H1 (cell line): ENCODE measurements around the gene LCE5A. TPM values are rescaled to one million over a fixed set of nuclear protein-coding genes. Genes with fewer than 3 reads are reported as not detected.

Experiments
- CTCF ChIA-PET: fragments of 300-600 bp; sonication (Branson Sonifier 250); formaldehyde crosslinking; loops from one replicate; lab custom pipeline; 2021; ENCODE audit not compliant: partially characterized antibody; lab: Charles Lee
- POLR2A ChIA-PET: fragments of 300-600 bp; sonication (Branson Sonifier 250); formaldehyde crosslinking; loops from one replicate; lab custom pipeline; 2021; ENCODE audit warnings: inconsistent platforms; ENCODE audit not compliant: partially characterized antibody; lab: Charles Lee
- DNase-seq, 2 experiments: peaks; one replicate each; pipeline versions ENCODE4 v3.0.0 to v3.0.0-alpha.2; 2010 to 2022; ENCODE audit warnings: low spot score in 2 of 2, low read depth in 1 of 2, mixed read lengths in 1 of 2
- FAIRE-seq: peaks from 2 replicates; lab custom pipeline; 2011; peaks lifted over from hg19 to GRCh38; lab: Jason Lieb, UNC
- H2AFZ ChIP-seq: 2 replicates; pipeline ENCODE4 v1.8.1; 2012; ENCODE audit warnings: low read length, inconsistent platforms
- H2AK5ac ChIP-seq: 2 replicates; pipeline ENCODE4 v1.6.1; 2013; ENCODE audit warnings: low read depth, low read length
- H2BK120ac ChIP-seq: replicated peaks from 2 replicates; pipeline ENCODE3; 2013; ENCODE audit warnings: low read depth, low read length, inconsistent platforms
- H2BK12ac ChIP-seq: 2 replicates; pipeline ENCODE4 v1.6.1; 2013; ENCODE audit warnings: low read depth, low read length
- H2BK15ac ChIP-seq: 2 replicates; pipeline ENCODE4 v1.6.1; 2013; ENCODE audit warnings: low read length
- H2BK20ac ChIP-seq: 2 replicates; pipeline ENCODE4 v1.6.1; 2013; ENCODE audit warnings: low read length
- H2BK5ac ChIP-seq: 2 replicates; pipeline ENCODE4 v1.6.1; 2013; ENCODE audit warnings: low read depth, low read length
- H3K14ac ChIP-seq: 2 replicates; pipeline ENCODE4 v1.6.1; 2013; ENCODE audit warnings: inconsistent platforms; ENCODE audit not compliant: insufficient read length
- H3K18ac ChIP-seq: 2 replicates; pipeline ENCODE4 v1.6.1; 2013; ENCODE audit warnings: low read length; ENCODE audit errors: extremely low read depth
- H3K23ac ChIP-seq: 2 replicates; pipeline ENCODE4 v1.6.1; 2013; ENCODE audit warnings: inconsistent platforms; ENCODE audit not compliant: insufficient read length
- H3K23me2 ChIP-seq: 2 replicates; pipeline ENCODE4 v1.6.1; 2013; ENCODE audit warnings: low read depth, low read length
- H3K27ac ChIP-seq: 2 replicates; pipeline ENCODE4 v1.6.1; 2011; ENCODE audit warnings: low read depth, low read length, inconsistent platforms
- H3K27me3 ChIP-seq, 4 experiments: replicated peaks in 1 of 4; 1 replicate in 1 of 4; 2 replicates in 3 of 4; pipeline versions ENCODE4 v1.6.1 to v1.8.1; 2011 to 2013; ENCODE audit warnings: low read length in 3 of 4, mild to moderate bottlenecking in 3 of 4, inconsistent platforms in 2 of 4, mixed read lengths in 2 of 4, moderate library complexity in 1 of 4; ENCODE audit not compliant: control insufficient read depth in 3 of 4, insufficient read depth in 3 of 4; ENCODE audit errors: extremely low read depth in 1 of 4
- H3K36me3 ChIP-seq, 4 experiments: 2 replicates each; pipeline versions ENCODE4 v1.6.1 to v1.8.1; 2011 to 2013; ENCODE audit warnings: mild to moderate bottlenecking in 4 of 4, low read length in 3 of 4, moderate library complexity in 2 of 4, control low read depth in 1 of 4, inconsistent platforms in 1 of 4; ENCODE audit not compliant: insufficient read depth in 4 of 4, control insufficient read depth in 2 of 4
- H3K4ac ChIP-seq: replicated peaks from 2 replicates; pipeline ENCODE3; 2013; ENCODE audit warnings: low read length, low read depth, mixed read lengths, inconsistent platforms; ENCODE audit not compliant: insufficient read length
- H3K4me1 ChIP-seq, 4 experiments: replicated peaks in 1 of 4; 1 replicate in 1 of 4; 2 replicates in 3 of 4; pipeline versions ENCODE4 v1.6.1 to v1.8.1; 2011 to 2013; ENCODE audit warnings: low read length in 3 of 4, inconsistent platforms in 2 of 4, mixed read lengths in 1 of 4; ENCODE audit not compliant: insufficient read depth in 4 of 4, control insufficient read depth in 3 of 4
- H3K4me2 ChIP-seq, 2 experiments: 2 replicates each; pipeline versions ENCODE4 v1.6.1 to v1.8.1; 2011 to 2013; ENCODE audit warnings: low read depth in 2 of 2, low read length in 2 of 2, control low read depth in 1 of 2, inconsistent platforms in 1 of 2, mild to moderate bottlenecking in 1 of 2; ENCODE audit not compliant: insufficient read depth in 1 of 2
- H3K4me3 ChIP-seq, 4 experiments: fragments of 200-600, 300-600 bp in 1 of 4; sonication (generic), shearing (Covaris generic), sonication (Bioruptor Twin) in 1 of 4; 2 replicates each; pipeline versions ENCODE4 v1.5.1 to v1.8.1; 2011 to 2016; ENCODE audit warnings: low read length in 4 of 4, low read depth in 3 of 4, control low read depth in 2 of 4, inconsistent platforms in 2 of 4, mild to moderate bottlenecking in 2 of 4, mixed read lengths in 1 of 4, moderate library complexity in 1 of 4; ENCODE audit not compliant: insufficient read depth in 2 of 4; ENCODE audit errors: extremely low read depth in 1 of 4
- H3K56ac ChIP-seq: replicated peaks from 2 replicates; pipeline ENCODE3; 2013; ENCODE audit warnings: low read depth, mild to moderate bottlenecking, mixed read lengths, low read length, inconsistent platforms; ENCODE audit not compliant: insufficient read length
- H3K79me1 ChIP-seq: 2 replicates; pipeline ENCODE4 v1.6.1; 2013; ENCODE audit warnings: low read depth, low read length, control low read depth
- H3K79me2 ChIP-seq, 2 experiments: 2 replicates each; pipeline versions ENCODE4 v1.6.1 to v1.8.1; 2012 to 2013; ENCODE audit warnings: low read length in 2 of 2, mild to moderate bottlenecking in 2 of 2, inconsistent platforms in 1 of 2; ENCODE audit not compliant: insufficient read depth in 2 of 2, control insufficient read depth in 1 of 2
- H3K9ac ChIP-seq, 4 experiments: replicated peaks in 1 of 4; 1 replicate in 1 of 4; 2 replicates in 3 of 4; pipeline versions ENCODE4 v1.6.1 to v1.8.1; 2011 to 2013; ENCODE audit warnings: low read depth in 3 of 4, low read length in 3 of 4, control low read depth in 2 of 4, mild to moderate bottlenecking in 2 of 4, moderate library complexity in 2 of 4, inconsistent platforms in 1 of 4; ENCODE audit errors: extremely low read depth in 1 of 4
- H3K9me3 ChIP-seq, 2 experiments: 2 replicates each; pipeline versions ENCODE4 v1.6.1 to v1.8.1; 2012 to 2013; ENCODE audit warnings: mild to moderate bottlenecking in 2 of 2, moderate library complexity in 2 of 2, control low read depth in 1 of 2, inconsistent platforms in 1 of 2, low read depth in 1 of 2, low read length in 1 of 2, mixed read lengths in 1 of 2; ENCODE audit not compliant: insufficient read depth in 2 of 2
- H4K20me1 ChIP-seq, 2 experiments: replicated peaks in 1 of 2; 2 replicates each; pipeline versions ENCODE3 to v1.8.1; 2011 to 2013; ENCODE audit warnings: inconsistent platforms in 2 of 2, low read length in 2 of 2, mild to moderate bottlenecking in 1 of 2; ENCODE audit not compliant: insufficient read depth in 2 of 2, control insufficient read depth in 1 of 2
- H4K5ac ChIP-seq: 2 replicates; pipeline ENCODE4 v1.6.1; 2013; ENCODE audit warnings: low read length, low read depth, mixed read lengths, inconsistent platforms; ENCODE audit not compliant: insufficient read length
- H4K8ac ChIP-seq: 2 replicates; pipeline ENCODE4 v1.8.0; 2013; ENCODE audit warnings: mild to moderate bottlenecking, moderate library complexity, low read length, inconsistent platforms; ENCODE audit not compliant: insufficient read depth; ENCODE audit errors: extremely low read depth
- H4K91ac ChIP-seq: replicated peaks from 2 replicates; pipeline ENCODE3; 2013; ENCODE audit warnings: low read length, mixed read lengths, inconsistent platforms; ENCODE audit not compliant: insufficient read length
- BACH1 ChIP-seq: IDR thresholded peaks from 2 replicates; pipeline ENCODE4 v1.6.1; 2012; ENCODE audit warnings: low read length, improper control_type of control experiment
- CEBPB ChIP-seq: IDR thresholded peaks from 2 replicates; pipeline ENCODE4 v1.6.1; 2012; ENCODE audit warnings: low read depth, low read length
- CHD1 ChIP-seq: IDR thresholded peaks from 2 replicates; pipeline ENCODE4 v1.6.1; 2012; ENCODE audit warnings: low read depth, low read length, improper control_type of control experiment
- EP300 ChIP-seq, 2 experiments: IDR thresholded peaks; 1 replicate in 1 of 2; 2 replicates in 1 of 2; pipeline ENCODE4 v1.6.1; 2011 to 2012; ENCODE audit warnings: low read depth in 2 of 2, low read length in 2 of 2, mild to moderate bottlenecking in 2 of 2, borderline replicate concordance in 1 of 2, inconsistent platforms in 1 of 2, moderate library complexity in 1 of 2
- HDAC2 ChIP-seq, 2 experiments: fragments of 300-600 bp in 1 of 2; sonication (generic) in 1 of 2; IDR thresholded peaks; 2 replicates each; pipeline ENCODE4 v1.6.1; 2011 to 2012; ENCODE audit warnings: low read depth in 2 of 2, low read length in 2 of 2, mild to moderate bottlenecking in 2 of 2, moderate library complexity in 2 of 2, borderline replicate concordance in 1 of 2, inconsistent platforms in 1 of 2
- KDM4A ChIP-seq: IDR thresholded peaks from one replicate; pipeline ENCODE4 v1.7.1; 2012; ENCODE audit warnings: low read depth, mild to moderate bottlenecking, moderate library complexity, low read length, inconsistent platforms; ENCODE audit not compliant: severe bottlenecking
- RXRA ChIP-seq: IDR thresholded peaks from 2 replicates; pipeline ENCODE4 v1.6.1; 2011; ENCODE audit warnings: low read depth, mild to moderate bottlenecking, low read length, moderate library complexity; ENCODE audit not compliant: insufficient read depth
- YY1 ChIP-seq: IDR thresholded peaks from 2 replicates; pipeline ENCODE4 v1.6.1; 2011; ENCODE audit warnings: low read depth, mild to moderate bottlenecking, low read length
- WGBS, 2 experiments: shearing (Covaris generic) in 1 of 2; methylation state at CpG; one replicate each; pipeline versions ENCODE4 v1.1.6 to v1.1.7; 2013 to 2015; ENCODE audit warnings: low lambda C conversion rate in 2 of 2, mixed read lengths in 2 of 2, inconsistent platforms in 1 of 2, low coverage in 1 of 2, missing lambda C conversion rate in 1 of 2; ENCODE audit not compliant: insufficient replicate concordance in 2 of 2, insufficient coverage in 1 of 2, insufficient read length in 1 of 2; ENCODE audit errors: extremely low coverage in 1 of 2, missing lambda C conversion rate in 1 of 2; 5-methylcytosine and 5-hydroxymethylcytosine counted together
- polyA plus RNA-seq, 7 experiments: library from polyadenylated mRNA; depleted of rRNA in 3 of 7; stranded (reverse) in 5 of 7; unstranded in 2 of 7; fragments of >200 nt in 5 of 7; fragments of 200-250 nt in 2 of 7; gene quantifications; 1 replicate in 5 of 7; 2 replicates in 1 of 7; 4 replicates in 1 of 7; pipeline versions ENCODE4 v1.2.1 to v1.2.3, GENCODE V29; 2011 to 2013; ENCODE audit warnings: missing spikeins in 2 of 7, mixed read lengths in 2 of 7
- total RNA-seq: library from RNA; stranded (reverse); fragmentation: NEBNext Ultra II Directional; extraction: Animal tissue kit (Norgen Biotek cat#: 25700); gene quantifications from 2 replicates; pipeline ENCODE4 v1.2.1, GENCODE V29; 2021

Gene LCE5A
- total and polyA plus RNA-seq, 2 of the 8 experiments (the other 6 are each of a cell fraction or from before 2014, with no cell fraction given), result not detected

DNA sequence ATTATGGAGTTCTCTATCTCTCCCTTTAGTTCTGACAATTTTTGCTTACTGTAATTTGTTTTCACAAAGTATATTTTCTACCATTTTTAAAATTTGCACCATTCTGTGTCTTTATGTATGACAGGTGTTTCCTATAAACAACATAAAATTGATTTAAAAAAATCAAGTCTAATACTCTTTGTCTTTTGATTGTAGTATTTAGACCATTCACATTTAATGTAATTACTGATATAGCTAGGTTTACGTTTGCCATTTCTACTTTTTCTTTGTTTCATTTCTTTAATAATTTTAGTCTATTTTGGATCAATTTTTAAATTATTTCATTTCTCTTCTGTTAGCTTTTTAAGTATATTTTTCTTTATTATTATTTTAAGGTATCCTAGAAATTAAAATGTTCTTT, 44.4 kb upstream of the LCE5A start:
- DNase-seq (no peak), FAIRE-seq (no peak)
- Histone ChIP-seq H4K5ac (no peak overlapping the region), H2BK20ac (no peak overlapping the region), H3K4me1 (no peaks in the 10 kb centered on the region), H4K20me1 (no peaks in the 10 kb centered on the region), H4K91ac (no peak overlapping the region), H3K56ac (no peak overlapping the region), H3K4me3 (no peak overlapping the region), H2BK15ac (no peak overlapping the region), H3K23ac (no peak overlapping the region), H3K18ac (no peak overlapping the region), H2BK12ac (no peak overlapping the region), H3K23me2 (no peaks in the 10 kb centered on the region; the same call in 1 of the 2 replicates), H2BK120ac (no peak overlapping the region), H2BK5ac (no peak overlapping the region), H2AFZ (no peak overlapping the region), H3K4me2 (no peak overlapping the region), H3K14ac (no peak overlapping the region), H3K27me3 (no peaks in the 10 kb centered on the region), H3K27ac (no peak overlapping the region), H3K4ac (no peak overlapping the region), H3K9ac (no peak overlapping the region), H2AK5ac (no peak overlapping the region), H3K9me3 (peaks cover 35 to 38% of the 10 kb centered on the region in 2 experiments), H3K79me1 (no peaks in the 10 kb centered on the region), H3K36me3 (no peaks in the 10 kb centered on the region), H4K8ac (no peak overlapping the region), H3K79me2 (no peaks in the 10 kb centered on the region)
- ChIA-PET CTCF (no interaction called here), POLR2A (no interaction called here)
- 76% methylated on average over 1 of the region's 1 CpG; no CpG with 5 or more reads in 1 of the 2 experiments for WGBS, 2 experiments
- TF ChIP-seq BACH1, result no peak
- TF ChIP-seq YY1, result no peak
- TF ChIP-seq CHD1, result no peak
- no peak for TF ChIP-seq CEBPB
- TF ChIP-seq EP300 (IDR thresholded peaks at IDR 0.05; ENCODE audit: borderline replicate concordance in 1 of 2, low read depth in 2 of 2, low read length in 2 of 2), result no peak
- TF ChIP-seq RXRA, result no peak
- no peak for TF ChIP-seq KDM4A
- no peak for TF ChIP-seq HDAC2 (IDR thresholded peaks at IDR 0.05; ENCODE audit: borderline replicate concordance in 1 of 2, low read depth in 2 of 2, low read length in 2 of 2)
